ENCODE results near the gene RPUSD1. TPM values are rescaled to one million over a fixed set of nuclear protein-coding genes. Genes with fewer than 3 reads are reported as not detected.

The RPUSD1 gene
- total RNA-seq, 2 donors from 2014 or later, result 12.3 to 13.9 TPM

- Histone ChIP-seq H3K4me3 (no peak overlapping the region), H3K36me3 (no peaks in the 10 kb centered on the region), H3K27ac (no peak overlapping the region), H3K4me1 (ENCODE audit: control insufficient read depth in 1 of 2, low read depth in 2 of 2) (no peaks in the 10 kb centered on the region), H3K27me3 (replicated peaks; ENCODE audit: insufficient read depth) (no peaks in the 10 kb centered on the region), H3K9me3 (peaks cover 5% of the 10 kb centered on the region)
- DNase-seq (ENCODE audit: low spot score) (no peak), ATAC-seq (ENCODE audit: insufficient number of reproducible peaks, low FRiP score, low read depth) (no peak)
- TF ChIP-seq CTCF (IDR thresholded peaks at IDR 0.05), result no peak
These were observed 26.8 kb upstream of the RPUSD1 start for GRCh38 chr16:814974-815373.

DNA sequence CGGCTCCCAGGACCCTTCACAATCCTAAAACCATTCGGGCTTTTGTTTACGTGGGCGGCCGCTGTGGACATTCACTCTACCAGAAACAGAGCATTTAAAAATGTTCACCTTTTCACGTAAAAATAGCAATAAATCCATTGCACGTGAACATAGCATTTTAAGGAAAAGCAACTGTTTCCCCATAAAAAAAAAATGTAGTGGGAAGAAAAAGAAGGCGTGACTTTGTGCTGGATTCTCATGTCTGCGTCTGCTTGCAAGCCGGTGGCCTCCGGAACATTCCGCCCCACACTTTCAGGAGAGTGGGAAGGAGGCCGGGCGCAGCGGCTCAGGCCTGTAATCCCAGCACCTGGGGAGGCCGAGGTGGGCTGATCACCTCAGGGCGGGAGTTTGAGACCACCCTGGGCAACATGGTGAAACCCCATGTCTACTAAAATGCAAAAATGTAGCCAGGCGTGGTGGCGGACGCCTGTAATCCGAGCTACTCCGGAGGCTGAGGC lies 25.8 kb upstream of the RPUSD1 start:
- no peak overlapping the region for H3K27ac ChIP-seq

DNA sequence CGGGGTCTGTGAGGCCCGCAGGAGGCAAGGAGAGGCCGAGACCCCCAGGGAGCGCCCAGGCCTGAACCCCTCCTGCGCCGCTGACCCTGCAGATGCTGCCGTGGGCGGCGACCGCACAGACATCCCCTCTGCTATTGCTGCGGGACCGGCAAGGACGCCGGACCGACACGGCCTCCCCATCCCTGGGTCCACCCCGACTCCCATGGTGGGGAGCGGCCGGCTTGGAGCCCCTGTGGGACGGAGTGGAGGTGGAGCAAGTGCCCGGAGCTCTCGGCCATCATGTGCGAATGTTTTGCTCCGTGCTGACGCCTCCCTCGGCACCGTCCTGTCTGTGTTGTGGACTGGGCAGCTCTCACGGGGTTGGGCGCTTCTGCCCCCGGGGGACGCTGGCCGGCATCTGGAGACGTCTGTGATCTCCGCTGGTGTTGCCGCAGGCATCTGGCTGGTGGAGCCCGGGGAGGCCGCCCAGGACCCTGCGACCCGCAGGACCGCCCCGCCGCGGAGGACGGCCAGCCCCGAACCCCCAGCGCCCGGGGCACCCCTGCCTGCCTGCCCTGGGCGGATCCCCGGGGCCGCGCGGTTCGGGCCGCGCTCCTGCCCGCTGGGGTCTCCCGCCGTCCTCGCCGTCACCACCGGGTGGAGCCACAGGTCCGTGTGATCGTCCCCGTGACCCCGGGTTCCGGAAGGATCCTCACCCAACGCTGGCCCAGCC lies 25.2 kb upstream of the RPUSD1 start:
- Histone ChIP-seq H3K27ac (no peak overlapping the region), H3K4me3 (peak overlapping the region; percentile 21), H3K9me3 (peaks cover 5% of the 10 kb centered on the region), H3K36me3 (no peaks in the 10 kb centered on the region), H3K4me1 (ENCODE audit: control insufficient read depth in 1 of 2, low read depth in 2 of 2) (peaks cover 0 to 3% of the 10 kb centered on the region in 2 donors), H3K27me3 (replicated peaks; ENCODE audit: insufficient read depth) (no peaks in the 10 kb centered on the region)
- DNase-seq (ENCODE audit: low spot score), result no peak
- no peak for ATAC-seq (ENCODE audit: insufficient number of reproducible peaks, low FRiP score, low read depth)
- TF ChIP-seq CTCF (IDR thresholded peaks at IDR 0.05), result no peak

More for the DNA sequence above, 25.8 kb upstream of the RPUSD1 start:
- peaks cover 5% of the 10 kb centered on the region for H3K9me3 ChIP-seq
- H3K4me1 ChIP-seq (ENCODE audit: control insufficient read depth in 1 of 2, low read depth in 2 of 2), result no peaks in the 10 kb centered on the region
- H3K4me3 ChIP-seq, result no peak overlapping the region
- peak; percentile 23 for ATAC-seq (ENCODE audit: insufficient number of reproducible peaks, low FRiP score, low read depth)
- TF ChIP-seq CTCF (IDR thresholded peaks at IDR 0.05), result no peak
- no peak for DNase-seq (ENCODE audit: low spot score)
- no peaks in the 10 kb centered on the region for H3K27me3 ChIP-seq (replicated peaks; ENCODE audit: insufficient read depth)
- no peaks in the 10 kb centered on the region for H3K36me3 ChIP-seq

DNA sequence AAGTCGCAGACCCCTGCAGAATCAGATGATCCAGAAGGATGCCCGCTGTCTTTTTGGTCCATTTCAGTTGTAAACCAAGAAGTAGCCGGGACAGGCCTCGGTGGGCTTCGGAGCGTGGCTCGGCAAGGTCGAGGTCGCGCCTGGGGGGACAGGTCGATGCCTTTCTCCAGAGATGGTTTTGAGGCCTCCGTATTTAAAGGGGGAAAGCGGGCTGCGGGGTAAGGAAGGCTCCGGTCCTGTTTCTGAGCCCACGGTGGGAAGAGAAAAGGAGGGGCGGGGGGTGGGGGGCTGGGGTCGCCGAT lies 19.9 kb upstream of the RPUSD1 start:
- peaks cover 0 to 4% of the 10 kb centered on the region in 2 donors for H3K4me1 ChIP-seq (ENCODE audit: control insufficient read depth in 1 of 2, low read depth in 2 of 2)
- no peak for TF ChIP-seq CTCF (IDR thresholded peaks at IDR 0.05)
- H3K36me3 ChIP-seq, result no peaks in the 10 kb centered on the region
- H3K27ac ChIP-seq, result no peak overlapping the region
- peak overlapping the region; percentile 97 for H3K4me3 ChIP-seq
- DNase-seq (ENCODE audit: low spot score) (no peak), ATAC-seq (ENCODE audit: insufficient number of reproducible peaks, low FRiP score, low read depth) (no peak)
- peaks cover 5% of the 10 kb centered on the region for H3K9me3 ChIP-seq
- no peaks in the 10 kb centered on the region for H3K27me3 ChIP-seq (replicated peaks; ENCODE audit: insufficient read depth)

DNA sequence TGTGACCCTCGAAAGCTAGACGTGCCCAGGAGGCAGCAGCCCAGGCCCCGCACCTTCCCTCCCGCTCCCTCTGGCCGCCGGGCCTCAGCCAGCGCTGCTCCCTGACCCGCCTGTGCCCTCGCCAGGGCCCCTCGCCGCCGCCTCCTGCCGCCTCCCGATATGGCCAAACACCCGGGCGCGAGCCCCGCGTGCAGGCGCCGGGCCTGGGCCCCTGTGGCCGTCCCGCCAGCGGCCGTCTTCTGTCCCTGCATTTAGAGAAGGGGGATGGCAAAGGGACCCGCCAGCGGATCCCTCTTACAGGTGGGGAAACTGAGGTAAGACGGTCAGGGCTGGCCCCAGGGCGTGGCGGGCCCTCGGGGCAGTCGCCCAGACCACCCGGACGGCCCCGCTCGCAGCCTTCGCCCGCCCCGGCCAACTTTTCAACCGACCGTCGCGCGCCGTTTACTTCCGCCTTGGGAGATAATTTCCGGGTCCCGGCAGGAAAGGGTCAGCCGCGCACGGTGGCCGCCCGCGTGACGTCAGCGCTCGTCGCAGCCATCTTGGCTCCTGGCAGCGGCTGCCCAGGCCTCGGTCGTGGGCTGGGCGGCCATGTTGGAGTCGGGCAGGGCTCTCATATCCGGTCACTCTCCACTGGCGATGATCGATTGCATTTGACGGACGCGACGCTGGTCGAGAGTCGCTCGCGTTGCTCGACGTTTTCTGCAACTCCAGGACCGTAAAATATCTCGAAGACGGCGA lies 19.3 kb upstream of the RPUSD1 start:
- peaks cover 0 to 4% of the 10 kb centered on the region in 2 donors for H3K4me1 ChIP-seq (ENCODE audit: control insufficient read depth in 1 of 2, low read depth in 2 of 2)
- H3K36me3 ChIP-seq, result no peaks in the 10 kb centered on the region
- peak; percentile 62 for ATAC-seq (ENCODE audit: insufficient number of reproducible peaks, low FRiP score, low read depth)
- no peak for TF ChIP-seq CTCF (IDR thresholded peaks at IDR 0.05)
- H3K4me3 ChIP-seq, result peak overlapping the region; percentile 97
- peaks cover 5% of the 10 kb centered on the region for H3K9me3 ChIP-seq
- H3K27ac ChIP-seq, result peak overlapping the region; percentile 75 to 87
- peak; percentile 49 for DNase-seq (ENCODE audit: low spot score)
- H3K27me3 ChIP-seq (replicated peaks; ENCODE audit: insufficient read depth), result no peaks in the 10 kb centered on the region

Measured in thoracic aorta (tissue), 2 donors.